Measurements from ENCODE around the gene ABCB9.

ABCB9 gene

GRCh38 chr12:123005081-123005626 is 38.9 kb upstream of the ABCB9 start:
- TF ChIP-seq CTCF (conservative IDR thresholded peaks at IDR 0.05; ENCODE audit: low read length), result no peak
- H3K4me3 ChIP-seq (ENCODE audit: low read length), result no peak overlapping the region
- no peak for DNase-seq (ENCODE audit: low read depth)

DNA sequence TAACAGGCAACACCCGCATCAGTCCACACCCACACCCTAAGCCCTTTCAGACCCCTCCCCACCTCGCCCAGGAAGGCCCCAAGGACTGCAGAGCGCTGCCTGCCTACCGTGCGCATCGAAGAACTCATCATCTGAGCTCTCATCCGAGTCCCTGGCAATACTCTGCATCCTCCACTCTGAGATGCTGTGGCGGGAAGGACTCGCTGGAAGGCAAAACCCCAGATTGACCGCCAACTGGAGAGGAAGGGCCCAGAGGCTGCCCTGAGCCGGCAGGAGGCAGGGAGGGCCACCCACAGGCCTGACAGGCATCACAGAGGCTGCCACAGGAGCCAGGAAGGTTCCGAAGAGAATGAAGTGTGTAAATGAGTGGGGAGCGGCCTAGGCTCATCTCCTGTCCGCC is 38.0 kb upstream of the ABCB9 start:
- H3K4me3 ChIP-seq (ENCODE audit: low read length), result no peak overlapping the region
- no peak for DNase-seq (ENCODE audit: low read depth)
- TF ChIP-seq CTCF (conservative IDR thresholded peaks at IDR 0.05; ENCODE audit: low read length), result no peak

DNA sequence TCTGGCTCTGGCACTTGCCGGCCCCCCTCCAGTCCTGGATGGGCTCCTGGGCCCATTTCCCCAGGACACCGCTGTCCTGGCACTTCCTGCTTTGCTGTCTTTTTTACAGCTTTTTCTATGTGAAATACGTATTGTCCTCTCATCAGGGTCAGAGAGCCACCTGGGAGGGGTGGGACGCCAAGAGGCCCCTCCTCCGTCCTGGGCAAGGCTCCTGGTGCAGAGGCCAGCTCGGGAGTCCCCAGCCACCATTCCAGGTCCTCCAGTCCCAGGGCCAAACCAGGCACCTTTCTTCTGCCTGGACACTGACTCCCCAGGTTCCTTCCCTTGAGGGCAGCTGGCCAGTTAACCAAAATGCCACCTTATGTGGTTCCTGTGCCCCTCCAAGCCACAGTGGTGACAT is 37.0 kb upstream of the ABCB9 start:
- H3K4me3 ChIP-seq (ENCODE audit: low read length), result no peak overlapping the region
- DNase-seq (ENCODE audit: low read depth), result no peak
- no peak for TF ChIP-seq CTCF (conservative IDR thresholded peaks at IDR 0.05; ENCODE audit: low read length)

DNA sequence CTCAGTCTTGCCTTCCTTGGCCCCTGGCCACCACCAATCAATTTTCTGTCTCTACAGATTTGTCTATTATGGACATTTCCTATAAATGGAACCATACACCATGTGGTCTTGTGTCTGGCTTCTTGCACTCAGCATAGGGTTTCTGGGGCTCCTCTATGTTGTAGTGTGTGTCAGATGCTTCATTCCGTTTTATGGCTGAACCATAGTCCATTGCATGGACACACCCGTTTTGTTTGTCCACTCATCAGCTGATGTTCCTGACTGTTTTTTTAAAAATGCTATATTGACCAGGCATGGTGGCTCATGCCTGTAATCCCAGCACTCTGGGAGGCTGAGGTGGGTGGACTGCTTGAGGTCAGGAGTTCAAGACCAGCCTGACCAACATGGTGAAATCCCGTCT is 35.2 kb upstream of the ABCB9 start:
- no peak for DNase-seq (ENCODE audit: low read depth)
- no peak overlapping the region for H3K4me3 ChIP-seq (ENCODE audit: low read length)
- no peak for TF ChIP-seq CTCF (conservative IDR thresholded peaks at IDR 0.05; ENCODE audit: low read length)

DNA sequence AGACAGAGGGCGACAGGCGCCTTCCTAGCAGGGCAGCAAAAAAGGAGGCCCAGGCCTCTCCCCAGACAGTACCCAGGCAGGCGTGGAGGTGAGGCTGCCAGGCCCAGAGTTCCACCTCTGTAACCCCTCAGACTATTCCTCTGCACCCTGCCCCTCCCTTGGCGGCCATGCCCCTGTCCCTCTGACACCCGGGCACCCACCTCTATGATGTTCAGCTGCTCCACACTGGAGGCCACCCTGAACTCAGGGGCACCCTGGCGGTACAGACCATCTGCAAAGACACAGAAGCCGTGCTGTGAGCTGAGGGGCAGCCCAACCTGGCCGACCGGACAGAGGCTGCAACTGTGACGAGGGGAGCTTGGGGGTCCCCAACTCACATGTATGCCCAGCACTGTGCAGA is 34.3 kb upstream of the ABCB9 start:
- DNase-seq (ENCODE audit: low read depth), result no peak
- H3K4me3 ChIP-seq (ENCODE audit: low read length), result no peak overlapping the region
- no peak for TF ChIP-seq CTCF (conservative IDR thresholded peaks at IDR 0.05; ENCODE audit: low read length)

GRCh38 chr12:122999986-123000420 is 33.7 kb upstream of the ABCB9 start:
- DNase-seq (ENCODE audit: low read depth), result no peak
- H3K4me3 ChIP-seq (ENCODE audit: low read length), result no peak overlapping the region
- no peak for TF ChIP-seq CTCF (conservative IDR thresholded peaks at IDR 0.05; ENCODE audit: low read length)

DNA sequence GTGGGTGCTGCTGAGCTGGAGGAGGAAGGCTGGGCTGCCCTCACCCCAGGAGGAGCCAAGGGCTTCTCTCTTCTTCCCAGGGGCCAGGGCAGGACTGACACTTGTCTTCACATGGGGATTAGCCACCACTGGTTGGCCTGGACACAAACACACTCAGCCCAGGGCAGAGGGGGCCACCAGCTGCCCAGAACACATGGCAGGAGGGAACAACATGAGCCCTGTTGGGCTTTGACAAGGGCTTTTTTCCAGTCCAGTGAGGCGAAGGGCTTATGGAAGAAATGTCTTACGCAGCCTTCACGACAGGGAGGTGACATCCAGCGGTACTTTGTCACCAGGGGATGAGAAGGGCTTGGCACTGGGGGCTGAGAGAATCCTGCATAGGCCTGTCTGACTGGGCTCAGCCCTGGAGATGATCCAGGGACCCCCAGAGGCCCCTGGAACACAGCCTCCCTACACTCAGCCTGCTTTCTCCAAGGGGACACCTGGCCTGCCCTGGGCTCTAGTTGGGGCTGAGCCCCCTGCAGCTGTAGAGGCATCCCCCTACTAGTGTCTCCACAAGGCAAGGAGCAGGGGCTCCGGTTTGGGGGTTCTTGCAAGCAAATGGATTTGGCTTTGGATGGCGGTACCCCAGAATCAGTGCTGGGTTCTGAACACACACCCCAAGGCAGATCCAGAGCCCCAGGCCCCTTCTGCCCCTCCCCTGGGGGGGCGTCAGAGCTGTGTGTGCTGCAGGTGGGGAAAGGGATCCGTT is 33.1 kb upstream of the ABCB9 start:
- TF ChIP-seq CTCF (conservative IDR thresholded peaks at IDR 0.05; ENCODE audit: low read length), result no peak
- DNase-seq (ENCODE audit: low read depth), result no peak
- no peak overlapping the region for H3K4me3 ChIP-seq (ENCODE audit: low read length)
